GM12878 (cell line): Measurements from ENCODE around the gene TAGLN. TPM values are rescaled to one million over a fixed set of nuclear protein-coding genes. Genes with fewer than 3 reads are reported as not detected.

Experiments used
- ATAC-seq: fragments of 200-7000 bp; cut with Tn5 transposase; 3 replicates; pipeline ENCODE4 v1.9.1; 2020; ENCODE audit warnings: mild to moderate bottlenecking, moderate library complexity
- BruUV-seq: library from RNA; stranded (reverse); fragments of 400-500 nt; replicated peaks from 2 replicates; lab custom pipeline; 2021; lab: Mats Ljungman, UMichigan
- CTCF ChIA-PET: fragments of 300-600 bp; sonication (Branson Sonifier 250); formaldehyde crosslinking; extraction: SDS; loops from one replicate; lab custom pipeline; 2021; ENCODE audit warnings: inconsistent platforms; lab: Yijun Ruan, JAX
- POLR2A ChIA-PET: fragments of 350-600 bp; formaldehyde crosslinking; extraction: SDS; loops from one replicate; lab custom pipeline; 2021; ENCODE audit warnings: inconsistent platforms; lab: Charles Lee
- RAD21 ChIA-PET: fragments of 300-600 bp; sonication (Branson Sonifier 250); formaldehyde crosslinking; loops from one replicate; lab custom pipeline; 2023; ENCODE audit warnings: antibody characterized with exemption; ENCODE audit not compliant: unreplicated experiment; lab: Charles Lee
- SMC1A ChIA-PET: fragments of 300-600 bp; sonication (Branson Sonifier 250); formaldehyde crosslinking; loops from one replicate; lab custom pipeline; 2023; ENCODE audit not compliant: unreplicated experiment, uncharacterized antibody; lab: Charles Lee
- DNase-seq: peaks from one replicate; pipeline ENCODE4 v3.0.0-alpha.2; 2011; ENCODE audit warnings: low read depth, low spot score
- FAIRE-seq: peaks from 3 replicates; lab custom pipeline; 2011; peaks lifted over from hg19 to GRCh38; lab: Jason Lieb, UNC
- H2AFZ ChIP-seq: 2 replicates; pipeline ENCODE4 v1.6.0; 2011; ENCODE audit warnings: low read depth, low read length, control low read depth; ENCODE audit not compliant: control insufficient read depth
- H3K27ac ChIP-seq: 2 replicates; pipeline ENCODE4 v1.5.1; 2011; ENCODE audit warnings: control low read depth; ENCODE audit not compliant: control insufficient read depth, insufficient read depth
- H3K27me3 ChIP-seq, 2 experiments: replicated peaks in 1 of 2; 2 replicates each; pipeline versions ENCODE4 v1.6.0 to v1.6.1; 2011; ENCODE audit warnings: low read length in 1 of 2; ENCODE audit not compliant: control insufficient read depth in 2 of 2, insufficient read depth in 2 of 2
- H3K36me3 ChIP-seq, 2 experiments: 2 replicates each; pipeline ENCODE4 v1.5.1; 2011; ENCODE audit warnings: low read length in 1 of 2; ENCODE audit not compliant: control insufficient read depth in 2 of 2, insufficient read depth in 2 of 2
- H3K4me1 ChIP-seq: 2 replicates; pipeline ENCODE4 v1.6.1; 2011; ENCODE audit warnings: mild to moderate bottlenecking, low read length, moderate library complexity, mixed read lengths; ENCODE audit not compliant: control insufficient read depth, insufficient read depth
- H3K4me2 ChIP-seq: 2 replicates; pipeline ENCODE4 v1.6.0; 2011; ENCODE audit warnings: control low read depth; ENCODE audit not compliant: control insufficient read depth, insufficient read depth
- H3K4me3 ChIP-seq: fragments of 200-600 bp; sonication (generic); 2 replicates; pipeline ENCODE4 v1.5.1; 2016
- H3K79me2 ChIP-seq: 2 replicates; pipeline ENCODE4 v1.6.0; 2011; ENCODE audit warnings: low read length; ENCODE audit not compliant: control insufficient read depth, insufficient read depth
- H3K9ac ChIP-seq: 2 replicates; pipeline ENCODE4 v1.8.0; 2011; ENCODE audit warnings: low read length, control low read depth, mixed read lengths; ENCODE audit not compliant: control insufficient read depth, insufficient read depth
- H3K9me3 ChIP-seq: replicated peaks from 3 replicates; pipeline ENCODE4 v1.5.1; 2011; ENCODE audit warnings: mild to moderate bottlenecking, low read length; ENCODE audit not compliant: control insufficient read depth, insufficient read depth
- H4K20me1 ChIP-seq: 2 replicates; pipeline ENCODE4 v1.6.0; 2011; ENCODE audit not compliant: control insufficient read depth, insufficient read depth
- ASH2L ChIP-seq: fragments of 300-600, 200-600 bp; sonication (generic); IDR thresholded peaks from 2 replicates; pipeline ENCODE4 v1.6.1; 2017; ENCODE audit warnings: low read depth, mild to moderate bottlenecking, borderline replicate concordance
- IKZF1 ChIP-seq: fragments of 450-650 bp; conservative IDR thresholded peaks from 2 replicates; pipeline ENCODE4 v1.6.1; 2017; ENCODE audit warnings: antibody characterized with exemption, mild to moderate bottlenecking
- PAX8 ChIP-seq: fragments of 450-650 bp; IDR thresholded peaks from 2 replicates; pipeline ENCODE4 v1.6.1; 2017; ENCODE audit warnings: mild to moderate bottlenecking, moderate library complexity
- POLR2AphosphoS2 ChIP-seq: IDR thresholded peaks from 2 replicates; pipeline ENCODE4 v1.6.1; 2011; ENCODE audit warnings: low read depth, mild to moderate bottlenecking, low read length, improper control_type of control experiment, moderate library complexity
- POLR2AphosphoS5 ChIP-seq: IDR thresholded peaks from 2 replicates; pipeline ENCODE4 v1.6.1; 2011; ENCODE audit warnings: mild to moderate bottlenecking, low read length, inconsistent platforms
- SMARCA5 ChIP-seq: fragments of 450-650 bp; IDR thresholded peaks from 2 replicates; pipeline ENCODE4 v1.6.1; 2017; ENCODE audit warnings: mild to moderate bottlenecking
- SPI1 ChIP-seq: IDR thresholded peaks from 2 replicates; pipeline ENCODE4 v1.6.1; 2011; ENCODE audit warnings: low read depth, mild to moderate bottlenecking, low read length, moderate library complexity, borderline replicate concordance; ENCODE audit not compliant: insufficient read depth
- ZSCAN29 ChIP-seq: fragments of 450-650 bp; IDR thresholded peaks from 2 replicates; pipeline ENCODE4 v1.6.1; 2017; ENCODE audit warnings: mild to moderate bottlenecking, moderate library complexity
- WGBS: methylation state at CpG from one replicate; pipeline ENCODE4 v1.1.6; 2016; ENCODE audit warnings: low lambda C conversion rate; ENCODE audit not compliant: insufficient replicate concordance, insufficient coverage; ENCODE audit errors: missing lambda C conversion rate; 5-methylcytosine and 5-hydroxymethylcytosine counted together
- in situ Hi-C: fragments of 300-500 bp; cut with MboI; formaldehyde crosslinking; loops from 9 replicates; pipeline ENCODE4 v1.14.3; 2018; ENCODE audit warnings: mixed read lengths
- intact Hi-C: fragments of 100-400 bp; cut with micrococcal nuclease; formaldehyde crosslinking; loops from one replicate; pipeline ENCODE4 v1.14.2; 2022; ENCODE audit not compliant: unreplicated experiment
- polyA plus RNA-seq, 11 experiments: library from polyadenylated mRNA; depleted of rRNA in 4 of 11; unstranded in 6 of 11; stranded (reverse) in 5 of 11; fragments of >200 nt; fragmentation: Nextera tagmentation in 4 of 11; fragmentation: Illumina TruSeq in 1 of 11; extraction: Ambion mirVana in 4 of 11; extraction: Trizol in 1 of 11; gene quantifications; 1 replicate in 1 of 11; 2 replicates in 10 of 11; pipeline versions ENCODE4 v1.2.1 to v1.2.3, GENCODE V29; 2011 to 2016; ENCODE audit warnings: inconsistent platforms in 2 of 11, missing spikeins in 2 of 11, low read depth in 1 of 11
- total RNA-seq, 4 experiments: library from RNA; depleted of rRNA in 3 of 4; stranded (reverse); fragments of >200 nt in 3 of 4; fragmentation: Illumina TruSeq in 1 of 4; extraction: Trizol in 1 of 4; gene quantifications; 2 replicates each; pipeline versions ENCODE4 v1.2.1 to v1.2.3, GENCODE V29; 2013 to 2021
- TF ChIP-seq, protein P1 (sequence below): fragments of 450-650 bp; conservative IDR thresholded peaks from 2 replicates; pipeline ENCODE4 v1.6.1; 2017; ENCODE audit warnings: mild to moderate bottlenecking, moderate library complexity

TAGLN gene
- total and polyA plus RNA-seq, 10 of the 15 experiments (the other 5 are each of a cell fraction or from before 2014, with no cell fraction given), result 0.26 to 4.6 (median 1.7) TPM

DNA sequence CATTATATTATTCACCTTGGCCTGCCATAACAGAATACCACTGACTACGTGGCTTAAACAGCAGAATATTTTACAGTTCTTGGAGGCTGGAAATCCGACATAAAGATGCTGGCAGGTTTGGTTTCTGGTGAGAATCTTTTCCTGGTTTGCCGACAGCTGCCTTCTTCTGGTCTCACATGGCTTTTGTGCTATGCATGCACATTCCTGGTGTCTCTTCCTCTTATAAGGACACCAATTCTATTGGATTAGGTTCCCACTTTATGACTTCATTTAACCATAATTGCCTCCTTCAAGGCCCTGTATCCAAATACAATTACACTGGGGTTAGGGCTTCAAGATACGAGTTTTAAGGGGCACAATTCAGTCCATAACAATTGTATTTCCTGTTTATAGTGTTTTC lies 50.4 kb downstream of the TAGLN start:
- Histone ChIP-seq H3K27me3 (no peaks in the 10 kb centered on the region), H3K4me1 (no peaks in the 10 kb centered on the region), H3K36me3 (peaks cover 0 to 3% of the 10 kb centered on the region in 2 experiments; a peak in 3 of 4 replicates), H3K27ac (no peak overlapping the region), H3K79me2 (no peaks in the 10 kb centered on the region), H2AFZ (no peak overlapping the region), H4K20me1 (no peaks in the 10 kb centered on the region), H3K4me3 (no peak overlapping the region), H3K9ac (no peak overlapping the region), H3K4me2 (no peak overlapping the region), H3K9me3 (no peaks in the 10 kb centered on the region)
- in situ Hi-C loops, result no loop called here
- intact Hi-C loops, result no loop called here
- FAIRE-seq (peak; percentile 83), ATAC-seq (no peak), DNase-seq (no peak)
- ChIA-PET POLR2A (no interaction called here), RAD21 (no interaction called here), SMC1A (no interaction called here), CTCF (no interaction called here)
- WGBS, result 92% methylated on average over 4 of the region's 4 CpGs
- BruUV-seq, result TSS peak; percentile 27
- no peak for TF ChIP-seq ZSCAN29
- TF ChIP-seq ASH2L, result no peak
- TF ChIP-seq, protein P1, sequence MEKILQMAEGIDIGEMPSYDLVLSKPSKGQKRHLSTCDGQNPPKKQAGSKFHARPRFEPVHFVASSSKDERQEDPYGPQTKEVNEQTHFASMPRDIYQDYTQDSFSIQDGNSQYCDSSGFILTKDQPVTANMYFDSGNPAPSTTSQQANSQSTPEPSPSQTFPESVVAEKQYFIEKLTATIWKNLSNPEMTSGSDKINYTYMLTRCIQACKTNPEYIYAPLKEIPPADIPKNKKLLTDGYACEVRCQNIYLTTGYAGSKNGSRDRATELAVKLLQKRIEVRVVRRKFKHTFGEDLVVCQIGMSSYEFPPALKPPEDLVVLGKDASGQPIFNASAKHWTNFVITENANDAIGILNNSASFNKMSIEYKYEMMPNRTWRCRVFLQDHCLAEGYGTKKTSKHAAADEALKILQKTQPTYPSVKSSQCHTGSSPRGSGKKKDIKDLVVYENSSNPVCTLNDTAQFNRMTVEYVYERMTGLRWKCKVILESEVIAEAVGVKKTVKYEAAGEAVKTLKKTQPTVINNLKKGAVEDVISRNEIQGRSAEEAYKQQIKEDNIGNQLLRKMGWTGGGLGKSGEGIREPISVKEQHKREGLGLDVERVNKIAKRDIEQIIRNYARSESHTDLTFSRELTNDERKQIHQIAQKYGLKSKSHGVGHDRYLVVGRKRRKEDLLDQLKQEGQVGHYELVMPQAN, result no peak
- no peak for TF ChIP-seq POLR2AphosphoS5
- TF ChIP-seq IKZF1, result no peak
- no peak for TF ChIP-seq POLR2AphosphoS2
- TF ChIP-seq PAX8, result no peak
- no peak for TF ChIP-seq SPI1
- no peak for TF ChIP-seq SMARCA5
